Measurements from ENCODE around the gene LHFPL3.

LHFPL3 gene

DNA sequence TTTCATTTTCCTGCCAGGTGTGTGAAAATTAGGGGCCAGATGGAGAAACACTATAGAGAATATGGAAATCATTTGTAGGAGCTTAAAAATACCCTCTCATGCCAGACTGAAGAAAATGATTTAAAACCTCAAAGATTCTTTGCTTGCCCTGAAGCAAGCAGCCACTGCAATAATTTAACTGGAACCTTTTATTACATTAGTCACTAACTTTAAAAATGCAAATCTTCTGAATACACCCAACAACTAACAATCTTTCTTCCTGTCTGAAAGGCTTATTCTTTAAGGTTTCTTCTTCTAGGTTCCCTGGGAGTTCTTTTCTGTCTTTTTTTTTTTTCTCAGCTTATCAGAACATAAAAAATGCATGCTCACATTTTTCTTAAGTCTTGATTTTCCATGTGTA, 447.1 kb downstream of the LHFPL3 start:
- H3K36me3 ChIP-seq (ENCODE audit: control insufficient read depth, insufficient read depth, low read length), result no peaks in the 10 kb centered on the region
- no peaks in the 10 kb centered on the region for H3K9me3 ChIP-seq (ENCODE audit: control insufficient read depth, low read length)
- no peaks in the 10 kb centered on the region for H3K4me1 ChIP-seq (ENCODE audit: control insufficient read depth, insufficient read depth, low read length, poor library complexity, severe bottlenecking)
- H3K27ac ChIP-seq (ENCODE audit: insufficient read depth, low read length, poor library complexity, severe bottlenecking), result no peak overlapping the region
- no peak overlapping the region for H3K4me3 ChIP-seq (ENCODE audit: insufficient read depth, low read depth, low read length, poor library complexity, severe bottlenecking)
- no peak for DNase-seq
- H3K27me3 ChIP-seq (replicated peaks; ENCODE audit: control insufficient read depth, insufficient read depth, low read length, poor library complexity, severe bottlenecking), result no peaks in the 10 kb centered on the region

DNA sequence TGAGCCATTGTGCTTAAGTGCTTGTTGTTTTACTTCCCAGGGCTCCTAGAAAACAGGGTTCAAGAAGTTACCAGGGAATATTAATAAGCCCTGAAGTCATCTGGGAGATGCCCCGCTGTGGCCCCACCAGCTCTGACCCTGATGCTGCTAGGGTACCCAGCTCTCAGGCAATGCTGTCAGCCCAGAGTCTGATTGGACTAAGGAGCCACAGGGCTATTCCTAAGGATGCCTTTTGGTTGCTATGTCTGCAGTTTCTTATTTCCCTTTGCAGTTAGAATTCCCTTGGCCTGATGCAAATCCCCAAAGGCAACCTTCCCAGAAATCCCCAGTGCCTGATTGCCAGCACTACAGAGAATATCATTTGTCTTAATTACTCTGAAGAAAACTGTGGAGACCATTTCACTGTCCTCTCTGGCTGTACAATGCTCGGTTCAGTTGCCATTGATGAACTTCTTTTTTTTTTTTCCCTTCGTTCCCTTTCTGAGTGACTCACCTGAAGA, 448.9 kb downstream of the LHFPL3 start:
- no peak overlapping the region for H3K4me3 ChIP-seq (ENCODE audit: insufficient read depth, low read depth, low read length, poor library complexity, severe bottlenecking)
- H3K4me1 ChIP-seq (ENCODE audit: control insufficient read depth, insufficient read depth, low read length, poor library complexity, severe bottlenecking), result no peaks in the 10 kb centered on the region

DNA sequence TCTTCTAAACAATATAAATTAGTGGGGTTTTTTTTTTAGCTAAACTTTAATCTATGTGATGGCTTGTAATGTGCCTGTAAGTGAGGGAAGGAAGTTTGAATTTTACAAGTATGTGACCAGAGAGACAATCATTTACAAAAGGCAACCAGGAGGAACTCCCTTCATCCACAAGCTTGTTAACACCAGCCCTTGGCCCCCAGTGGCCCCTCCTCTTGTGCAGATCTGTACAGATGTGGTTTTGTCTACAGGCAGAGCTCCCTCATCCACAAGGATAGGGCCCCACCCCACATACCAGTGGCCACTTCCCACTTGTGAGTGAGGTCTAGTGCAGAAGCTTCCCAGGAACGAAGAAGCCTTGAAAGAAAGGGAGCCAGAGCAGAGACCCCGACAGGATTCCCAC, 451.5 kb downstream of the LHFPL3 start:
- Histone ChIP-seq H3K27me3 (replicated peaks; ENCODE audit: control insufficient read depth, insufficient read depth, low read length, poor library complexity, severe bottlenecking) (no peaks in the 10 kb centered on the region), H3K4me3 (ENCODE audit: insufficient read depth, low read depth, low read length, poor library complexity, severe bottlenecking) (no peak overlapping the region), H3K9me3 (ENCODE audit: control insufficient read depth, low read length) (no peaks in the 10 kb centered on the region), H3K27ac (ENCODE audit: insufficient read depth, low read length, poor library complexity, severe bottlenecking) (no peak overlapping the region), H3K36me3 (ENCODE audit: control insufficient read depth, insufficient read depth, low read length) (no peaks in the 10 kb centered on the region), H3K4me1 (ENCODE audit: control insufficient read depth, insufficient read depth, low read length, poor library complexity, severe bottlenecking) (no peaks in the 10 kb centered on the region)
- DNase-seq, result no peak

More for the DNA sequence above, 448.9 kb downstream of the LHFPL3 start:
- DNase-seq, result no peak
- no peaks in the 10 kb centered on the region for H3K9me3 ChIP-seq (ENCODE audit: control insufficient read depth, low read length)
- no peaks in the 10 kb centered on the region for H3K27me3 ChIP-seq (replicated peaks; ENCODE audit: control insufficient read depth, insufficient read depth, low read length, poor library complexity, severe bottlenecking)
- H3K27ac ChIP-seq (ENCODE audit: insufficient read depth, low read length, poor library complexity, severe bottlenecking), result no peak overlapping the region
- no peaks in the 10 kb centered on the region for H3K36me3 ChIP-seq (ENCODE audit: control insufficient read depth, insufficient read depth, low read length)

DNA sequence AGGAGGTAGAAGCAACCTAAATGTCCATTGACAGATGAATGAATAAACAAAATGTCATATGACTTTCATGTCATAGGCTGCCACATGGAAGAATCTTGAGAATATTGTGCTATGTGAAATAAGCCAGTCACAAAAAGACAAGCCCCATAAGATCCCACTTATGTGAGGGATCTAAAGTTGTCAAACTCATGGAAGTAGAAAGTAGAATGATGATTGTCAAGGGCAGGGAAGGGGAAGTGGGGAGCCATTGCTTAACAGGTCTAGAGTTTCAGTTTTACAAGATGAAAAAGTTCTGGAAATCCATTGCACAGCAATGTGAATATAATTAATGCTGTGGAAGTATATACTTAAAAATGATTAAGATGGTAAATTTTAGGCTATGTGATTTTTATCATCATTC, 456.3 kb downstream of the LHFPL3 start:
- no peak for DNase-seq

DNA sequence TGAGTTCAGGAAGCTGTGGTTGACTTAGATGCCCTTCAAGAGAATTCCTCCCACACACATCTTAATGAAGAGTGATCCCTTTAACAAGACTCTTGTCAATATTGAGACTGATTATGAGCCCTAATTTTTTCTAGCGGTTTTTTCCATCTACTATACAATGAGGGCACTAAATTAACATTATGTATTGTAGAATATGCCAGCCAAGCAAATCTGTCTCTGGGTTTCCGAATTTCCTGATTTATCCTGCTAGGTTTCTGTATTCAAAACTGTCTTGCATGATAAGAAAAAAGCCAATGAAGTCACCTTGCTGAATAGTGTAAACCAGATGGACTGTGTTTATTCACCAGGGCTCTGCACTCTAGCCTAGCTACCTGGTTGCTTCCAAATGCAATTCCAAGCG, 461.4 kb downstream of the LHFPL3 start:
- H3K9me3 ChIP-seq (ENCODE audit: control insufficient read depth, low read length), result no peaks in the 10 kb centered on the region
- H3K4me1 ChIP-seq (ENCODE audit: control insufficient read depth, insufficient read depth, low read length, poor library complexity, severe bottlenecking), result no peaks in the 10 kb centered on the region
- no peak overlapping the region for H3K4me3 ChIP-seq (ENCODE audit: insufficient read depth, low read depth, low read length, poor library complexity, severe bottlenecking)
- DNase-seq, result no peak
- no peaks in the 10 kb centered on the region for H3K36me3 ChIP-seq (ENCODE audit: control insufficient read depth, insufficient read depth, low read length)
- H3K27ac ChIP-seq (ENCODE audit: insufficient read depth, low read length, poor library complexity, severe bottlenecking), result no peak overlapping the region
- H3K27me3 ChIP-seq (replicated peaks; ENCODE audit: control insufficient read depth, insufficient read depth, low read length, poor library complexity, severe bottlenecking), result no peaks in the 10 kb centered on the region

More for the DNA sequence above, 456.3 kb downstream of the LHFPL3 start:
- H3K4me3 ChIP-seq (ENCODE audit: insufficient read depth, low read depth, low read length, poor library complexity, severe bottlenecking), result no peak overlapping the region
- H3K9me3 ChIP-seq (ENCODE audit: control insufficient read depth, low read length), result no peaks in the 10 kb centered on the region
- H3K27ac ChIP-seq (ENCODE audit: insufficient read depth, low read length, poor library complexity, severe bottlenecking), result no peak overlapping the region
- H3K36me3 ChIP-seq (ENCODE audit: control insufficient read depth, insufficient read depth, low read length), result no peaks in the 10 kb centered on the region
- no peaks in the 10 kb centered on the region for H3K4me1 ChIP-seq (ENCODE audit: control insufficient read depth, insufficient read depth, low read length, poor library complexity, severe bottlenecking)
- no peaks in the 10 kb centered on the region for H3K27me3 ChIP-seq (replicated peaks; ENCODE audit: control insufficient read depth, insufficient read depth, low read length, poor library complexity, severe bottlenecking)

DNA sequence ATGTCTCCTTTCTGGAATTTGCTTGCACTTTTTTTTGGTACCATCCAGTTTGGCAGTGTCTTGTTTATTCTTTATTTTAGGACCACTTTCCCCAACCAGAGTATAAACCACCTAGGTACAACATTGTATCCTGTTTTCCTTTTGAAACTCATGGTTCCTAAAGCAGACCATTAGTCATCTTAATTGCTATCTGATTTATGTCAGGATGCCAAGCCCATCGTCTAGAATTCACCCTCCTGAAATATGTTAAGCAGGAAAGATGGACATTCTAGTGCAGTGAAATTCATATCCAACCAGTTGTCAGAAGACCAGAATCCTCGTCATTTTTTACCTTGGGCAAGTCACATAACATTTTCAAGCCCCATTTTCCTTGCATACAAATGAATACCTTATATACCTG, 462.0 kb downstream of the LHFPL3 start:
- DNase-seq, result no peak
- Histone ChIP-seq H3K9me3 (ENCODE audit: control insufficient read depth, low read length) (no peaks in the 10 kb centered on the region), H3K4me1 (ENCODE audit: control insufficient read depth, insufficient read depth, low read length, poor library complexity, severe bottlenecking) (no peaks in the 10 kb centered on the region), H3K36me3 (ENCODE audit: control insufficient read depth, insufficient read depth, low read length) (no peaks in the 10 kb centered on the region), H3K4me3 (ENCODE audit: insufficient read depth, low read depth, low read length, poor library complexity, severe bottlenecking) (no peak overlapping the region), H3K27ac (ENCODE audit: insufficient read depth, low read length, poor library complexity, severe bottlenecking) (no peak overlapping the region), H3K27me3 (replicated peaks; ENCODE audit: control insufficient read depth, insufficient read depth, low read length, poor library complexity, severe bottlenecking) (no peaks in the 10 kb centered on the region)

DNA sequence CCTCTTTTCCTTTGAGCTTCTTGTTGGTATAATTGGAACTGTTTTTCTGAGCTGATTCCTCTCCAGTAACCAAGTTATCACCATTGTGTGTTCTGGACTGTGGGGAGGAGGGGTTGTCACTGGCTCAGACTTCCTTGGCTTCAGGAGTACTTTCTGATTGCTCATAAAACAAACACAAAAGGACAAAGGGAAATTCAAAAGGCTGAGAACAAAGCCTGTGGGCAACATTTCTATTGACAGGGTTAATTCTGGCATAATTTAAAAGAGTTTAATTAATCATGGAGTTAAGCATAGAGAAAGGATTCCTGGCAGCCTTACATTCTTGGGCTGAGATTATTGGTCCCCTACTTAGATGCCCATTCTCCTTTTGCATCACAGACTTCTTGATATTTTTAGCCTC, 462.7 kb downstream of the LHFPL3 start:
- no peak for DNase-seq
- H3K36me3 ChIP-seq (ENCODE audit: control insufficient read depth, insufficient read depth, low read length), result no peaks in the 10 kb centered on the region
- H3K9me3 ChIP-seq (ENCODE audit: control insufficient read depth, low read length), result no peaks in the 10 kb centered on the region
- H3K4me3 ChIP-seq (ENCODE audit: insufficient read depth, low read depth, low read length, poor library complexity, severe bottlenecking), result no peak overlapping the region
- no peaks in the 10 kb centered on the region for H3K4me1 ChIP-seq (ENCODE audit: control insufficient read depth, insufficient read depth, low read length, poor library complexity, severe bottlenecking)
- H3K27ac ChIP-seq (ENCODE audit: insufficient read depth, low read length, poor library complexity, severe bottlenecking), result no peak overlapping the region
- H3K27me3 ChIP-seq (replicated peaks; ENCODE audit: control insufficient read depth, insufficient read depth, low read length, poor library complexity, severe bottlenecking), result no peaks in the 10 kb centered on the region

DNA sequence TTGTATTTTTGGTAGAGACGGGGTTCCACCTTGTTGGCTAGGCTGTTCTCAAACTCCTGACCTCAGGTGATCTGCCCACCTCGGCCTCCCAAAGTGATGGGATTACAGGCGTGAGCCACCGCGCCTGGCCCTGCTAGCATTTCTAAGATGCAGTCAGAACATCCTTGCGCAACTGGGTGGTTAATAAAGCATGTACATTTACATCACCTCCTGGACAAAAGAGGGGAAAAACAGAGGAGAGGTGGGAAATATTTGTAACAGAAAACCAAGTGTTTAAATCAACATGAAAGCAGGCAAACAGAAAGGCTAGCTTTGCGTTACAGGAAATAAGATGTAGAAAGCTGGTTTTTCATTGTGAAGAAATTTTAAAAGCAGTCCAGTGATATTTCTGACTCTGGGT, 464.7 kb downstream of the LHFPL3 start:
- no peaks in the 10 kb centered on the region for H3K27me3 ChIP-seq (replicated peaks; ENCODE audit: control insufficient read depth, insufficient read depth, low read length, poor library complexity, severe bottlenecking)
- no peak for DNase-seq
- H3K4me3 ChIP-seq (ENCODE audit: insufficient read depth, low read depth, low read length, poor library complexity, severe bottlenecking), result no peak overlapping the region
- H3K27ac ChIP-seq (ENCODE audit: insufficient read depth, low read length, poor library complexity, severe bottlenecking), result no peak overlapping the region
- no peaks in the 10 kb centered on the region for H3K9me3 ChIP-seq (ENCODE audit: control insufficient read depth, low read length)
- H3K4me1 ChIP-seq (ENCODE audit: control insufficient read depth, insufficient read depth, low read length, poor library complexity, severe bottlenecking), result no peaks in the 10 kb centered on the region
- H3K36me3 ChIP-seq (ENCODE audit: control insufficient read depth, insufficient read depth, low read length), result no peaks in the 10 kb centered on the region

DNA sequence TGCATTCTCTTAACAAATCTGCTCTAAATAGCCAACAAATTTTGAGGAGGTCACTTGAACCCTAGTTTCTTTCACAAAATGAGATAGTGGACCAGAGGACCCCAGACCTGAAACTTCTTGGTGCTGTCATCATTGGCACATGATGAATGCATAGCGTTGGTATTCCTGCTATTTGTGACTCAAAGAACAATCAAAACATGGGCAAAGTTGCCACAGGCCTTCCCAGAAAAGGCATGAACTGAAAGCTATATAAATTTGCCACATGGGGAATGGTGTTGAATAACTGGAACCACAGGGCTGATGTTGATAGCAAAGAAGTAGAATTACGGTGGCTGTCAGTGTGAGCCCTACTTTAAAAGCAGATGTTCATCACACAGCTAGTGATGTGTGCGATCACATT, 465.8 kb downstream of the LHFPL3 start:
- H3K36me3 ChIP-seq (ENCODE audit: control insufficient read depth, insufficient read depth, low read length), result no peaks in the 10 kb centered on the region
- no peak overlapping the region for H3K4me3 ChIP-seq (ENCODE audit: insufficient read depth, low read depth, low read length, poor library complexity, severe bottlenecking)
- DNase-seq, result no peak
- H3K4me1 ChIP-seq (ENCODE audit: control insufficient read depth, insufficient read depth, low read length, poor library complexity, severe bottlenecking), result no peaks in the 10 kb centered on the region
- no peak overlapping the region for H3K27ac ChIP-seq (ENCODE audit: insufficient read depth, low read length, poor library complexity, severe bottlenecking)
- H3K27me3 ChIP-seq (replicated peaks; ENCODE audit: control insufficient read depth, insufficient read depth, low read length, poor library complexity, severe bottlenecking), result no peaks in the 10 kb centered on the region
- H3K9me3 ChIP-seq (ENCODE audit: control insufficient read depth, low read length), result no peaks in the 10 kb centered on the region

DNA sequence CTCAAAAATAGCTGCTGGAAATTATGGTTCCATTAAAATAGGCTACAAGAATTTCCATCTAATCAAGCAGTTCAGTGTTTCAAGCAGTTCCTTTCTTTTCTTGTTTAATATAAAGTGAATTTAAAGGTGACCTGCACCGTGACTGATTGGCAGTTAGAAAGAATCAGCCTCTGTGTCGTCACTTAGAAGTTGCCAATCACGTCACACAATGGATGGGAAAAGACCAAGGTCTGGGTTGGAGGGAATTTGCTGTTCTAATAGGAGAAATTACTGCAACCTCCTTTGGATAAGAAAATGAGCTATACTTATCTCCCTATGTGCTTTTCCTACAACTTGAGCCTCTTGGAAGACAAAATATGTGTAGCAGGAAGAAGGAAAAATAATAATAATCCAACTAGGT, 466.2 kb downstream of the LHFPL3 start:
- H3K9me3 ChIP-seq (ENCODE audit: control insufficient read depth, low read length), result no peaks in the 10 kb centered on the region
- H3K27ac ChIP-seq (ENCODE audit: insufficient read depth, low read length, poor library complexity, severe bottlenecking), result no peak overlapping the region
- H3K36me3 ChIP-seq (ENCODE audit: control insufficient read depth, insufficient read depth, low read length), result no peaks in the 10 kb centered on the region
- no peak overlapping the region for H3K4me3 ChIP-seq (ENCODE audit: insufficient read depth, low read depth, low read length, poor library complexity, severe bottlenecking)
- DNase-seq, result no peak
- no peaks in the 10 kb centered on the region for H3K4me1 ChIP-seq (ENCODE audit: control insufficient read depth, insufficient read depth, low read length, poor library complexity, severe bottlenecking)
- H3K27me3 ChIP-seq (replicated peaks; ENCODE audit: control insufficient read depth, insufficient read depth, low read length, poor library complexity, severe bottlenecking), result no peaks in the 10 kb centered on the region

DNA sequence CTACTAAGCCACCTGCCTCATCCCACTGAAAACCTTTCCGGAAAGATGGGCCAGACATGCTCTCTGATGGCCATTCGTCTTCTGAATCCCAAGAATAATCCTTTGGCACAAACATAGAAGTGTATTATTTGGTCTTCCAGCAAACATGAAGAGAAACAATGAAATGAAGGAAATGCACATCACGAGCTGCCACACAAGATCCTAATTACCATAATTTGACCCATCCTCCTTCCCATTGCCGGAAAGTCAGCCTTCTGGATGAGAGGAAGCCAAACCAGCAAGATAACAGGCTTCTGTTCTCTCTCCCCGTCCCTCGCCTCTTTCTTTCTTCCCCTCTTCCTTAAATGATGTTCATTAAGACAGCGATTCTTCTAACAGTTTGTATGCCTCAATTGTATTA, 466.7 kb downstream of the LHFPL3 start:
- H3K36me3 ChIP-seq (ENCODE audit: control insufficient read depth, insufficient read depth, low read length), result no peaks in the 10 kb centered on the region
- H3K4me3 ChIP-seq (ENCODE audit: insufficient read depth, low read depth, low read length, poor library complexity, severe bottlenecking), result no peak overlapping the region
- H3K9me3 ChIP-seq (ENCODE audit: control insufficient read depth, low read length), result no peaks in the 10 kb centered on the region
- no peak overlapping the region for H3K27ac ChIP-seq (ENCODE audit: insufficient read depth, low read length, poor library complexity, severe bottlenecking)
- DNase-seq, result no peak
- no peaks in the 10 kb centered on the region for H3K27me3 ChIP-seq (replicated peaks; ENCODE audit: control insufficient read depth, insufficient read depth, low read length, poor library complexity, severe bottlenecking)
- H3K4me1 ChIP-seq (ENCODE audit: control insufficient read depth, insufficient read depth, low read length, poor library complexity, severe bottlenecking), result no peaks in the 10 kb centered on the region

All from effector memory CD4-positive, alpha-beta T cell (primary cell).